A172 (cell line): ENCODE measurements around the gene DEDD2. TPM values are rescaled to one million over a fixed set of nuclear protein-coding genes. Genes with fewer than 3 reads are reported as not detected.
"Not testable (repeated sequence)": the region's sequence is repeated elsewhere in the genome, so short reads cannot be mapped to it uniquely, and the experiment has no call there.

Experiments
- DNase-seq: peaks from one replicate; pipeline ENCODE4 v3.0.0-alpha.2; 2015; ENCODE audit warnings: low spot score
- total RNA-seq: library from RNA; depleted of rRNA; stranded (reverse); fragments of >200 nt; shearing (Covaris generic); gene quantifications from 2 replicates; pipeline ENCODE4 v1.2.3, GENCODE V29; 2014; rRNA removed

DEDD2 gene, protein sequence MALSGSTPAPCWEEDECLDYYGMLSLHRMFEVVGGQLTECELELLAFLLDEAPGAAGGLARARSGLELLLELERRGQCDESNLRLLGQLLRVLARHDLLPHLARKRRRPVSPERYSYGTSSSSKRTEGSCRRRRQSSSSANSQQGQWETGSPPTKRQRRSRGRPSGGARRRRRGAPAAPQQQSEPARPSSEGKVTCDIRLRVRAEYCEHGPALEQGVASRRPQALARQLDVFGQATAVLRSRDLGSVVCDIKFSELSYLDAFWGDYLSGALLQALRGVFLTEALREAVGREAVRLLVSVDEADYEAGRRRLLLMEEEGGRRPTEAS
- 65.3 and 75.4 TPM in 2 replicates for total RNA-seq

- DNase-seq, result peak; percentile 98
Measured at GRCh38 chr19:42217520-42218437, at the start of gene DEDD2. Gene DEDD2, minus strand, starts transcription at chr19:42217677. Its CDS starts 670 bp downstream, at chr19:42217007.

GRCh38 chr19:42266928-42267603 is 49.6 kb upstream of the DEDD2 start:
- not testable (repeated sequence) for DNase-seq

- DNase-seq, result not testable (repeated sequence)
Measured at GRCh38 chr19:42266105-42266504, 48.6 kb upstream of the DEDD2 start.

GRCh38 chr19:42261763-42262162 is 44.3 kb upstream of the DEDD2 start:
- no peak for DNase-seq

- not testable (repeated sequence) for DNase-seq
Measured at GRCh38 chr19:42257842-42258241, 40.4 kb upstream of the DEDD2 start.

DNA sequence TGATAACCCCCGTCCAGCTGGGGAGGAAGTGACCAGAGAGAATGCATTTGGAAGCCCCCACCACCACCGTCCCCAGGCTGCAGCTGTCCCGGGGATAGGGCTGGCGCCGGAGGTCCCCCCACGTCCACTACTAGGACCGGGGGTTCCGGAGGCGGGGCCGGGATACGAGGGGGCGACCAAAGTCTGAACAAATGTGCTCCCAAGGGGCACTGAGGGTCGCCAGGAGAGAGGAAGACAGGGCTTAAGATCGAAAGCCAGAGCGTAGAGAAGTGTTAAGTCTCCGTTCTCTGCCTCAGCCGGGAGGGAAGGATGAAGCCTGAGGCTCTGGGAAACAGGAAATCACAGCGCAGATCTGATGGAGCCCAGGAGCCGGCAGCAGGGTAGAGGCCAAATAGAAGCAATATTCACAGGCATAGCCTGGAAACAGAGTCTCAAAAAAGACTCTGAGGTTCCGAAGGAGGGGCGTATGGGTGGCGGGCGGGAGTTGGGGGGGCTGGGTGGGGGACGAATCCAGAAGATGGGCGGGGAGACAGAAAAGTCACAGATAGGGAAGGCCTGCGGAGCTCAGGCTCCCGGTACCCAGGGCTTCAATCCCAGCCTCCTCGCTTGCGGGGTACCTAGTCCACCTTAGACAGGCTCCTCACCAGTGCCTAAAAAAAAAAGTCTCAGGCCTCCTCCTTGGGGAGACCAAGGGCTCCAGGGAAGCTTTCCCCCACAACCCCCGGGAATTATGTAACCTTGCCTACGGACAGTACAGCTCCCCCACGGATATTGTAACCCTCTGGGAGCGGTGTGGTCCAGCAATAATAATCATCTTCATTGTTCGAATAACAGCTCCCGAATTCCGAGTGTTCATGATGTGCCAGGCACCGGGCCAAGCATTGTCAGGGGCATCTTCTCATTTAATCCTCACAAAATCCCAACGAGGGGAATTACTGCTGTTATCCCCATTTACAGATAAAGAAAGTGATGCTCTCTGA is 38.6 kb upstream of the DEDD2 start:
- DNase-seq, result peak; percentile 56

DNA sequence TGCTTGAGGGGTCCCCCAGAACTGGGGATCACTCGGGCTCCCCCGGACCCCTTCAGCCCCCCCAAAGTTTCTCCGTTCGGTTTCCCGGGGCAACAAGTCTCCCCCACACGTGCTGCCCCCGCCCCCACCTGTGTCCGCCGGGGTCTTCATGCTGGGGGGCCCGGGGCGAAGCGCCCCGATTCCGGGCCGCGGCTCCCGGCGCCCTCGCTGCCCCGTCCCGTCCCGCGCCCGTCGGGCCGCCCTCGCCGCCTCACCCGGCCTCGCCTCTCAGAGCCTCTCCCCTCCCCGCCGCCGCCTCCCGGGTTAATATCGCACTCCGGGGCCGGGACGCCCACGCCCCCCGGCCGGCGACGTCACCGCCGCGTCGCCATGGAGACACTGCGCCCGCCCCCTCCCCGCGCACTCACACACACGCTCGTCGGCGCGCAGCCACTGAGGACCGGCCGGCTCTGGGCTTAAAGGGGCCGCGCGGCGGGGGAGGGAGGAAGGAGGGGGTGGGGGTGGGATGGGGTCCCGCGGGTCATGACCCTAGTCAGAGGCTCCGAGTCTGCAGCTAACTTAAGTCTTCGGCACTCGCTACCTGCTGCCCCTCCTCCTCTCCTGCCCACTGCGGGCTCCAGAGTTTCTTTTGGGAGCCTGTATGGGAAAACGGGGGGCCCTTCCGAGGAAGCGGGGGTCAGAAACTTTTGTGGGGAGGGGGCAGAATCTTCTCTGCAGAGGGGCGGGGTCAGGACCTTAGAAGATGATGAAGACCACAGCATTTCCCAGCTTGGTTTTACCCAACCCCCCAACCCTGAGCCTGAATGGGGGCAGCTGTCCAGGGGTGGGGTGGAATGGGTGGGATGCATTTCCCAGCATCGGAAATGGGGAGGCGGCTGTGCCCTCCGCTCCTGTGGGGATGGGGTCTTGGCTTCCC is 37.6 kb upstream of the DEDD2 start, which contains the start of gene ERF:
ERF (minus strand) TSS at position 279 of the 916 bp plus-strand sequence; CDS start at position 150, 129 bp downstream.
- DNase-seq, result peak; percentile 75

GRCh38 chr19:42254089-42254849 is 36.8 kb upstream of the DEDD2 start:
- peak; percentile 67 for DNase-seq

GRCh38 chr19:42253245-42254088 is 36.0 kb upstream of the DEDD2 start:
- peak; percentile 53 for DNase-seq

GRCh38 chr19:42252365-42253244 is 35.1 kb upstream of the DEDD2 start:
- DNase-seq, result peak; percentile 59

DNA sequence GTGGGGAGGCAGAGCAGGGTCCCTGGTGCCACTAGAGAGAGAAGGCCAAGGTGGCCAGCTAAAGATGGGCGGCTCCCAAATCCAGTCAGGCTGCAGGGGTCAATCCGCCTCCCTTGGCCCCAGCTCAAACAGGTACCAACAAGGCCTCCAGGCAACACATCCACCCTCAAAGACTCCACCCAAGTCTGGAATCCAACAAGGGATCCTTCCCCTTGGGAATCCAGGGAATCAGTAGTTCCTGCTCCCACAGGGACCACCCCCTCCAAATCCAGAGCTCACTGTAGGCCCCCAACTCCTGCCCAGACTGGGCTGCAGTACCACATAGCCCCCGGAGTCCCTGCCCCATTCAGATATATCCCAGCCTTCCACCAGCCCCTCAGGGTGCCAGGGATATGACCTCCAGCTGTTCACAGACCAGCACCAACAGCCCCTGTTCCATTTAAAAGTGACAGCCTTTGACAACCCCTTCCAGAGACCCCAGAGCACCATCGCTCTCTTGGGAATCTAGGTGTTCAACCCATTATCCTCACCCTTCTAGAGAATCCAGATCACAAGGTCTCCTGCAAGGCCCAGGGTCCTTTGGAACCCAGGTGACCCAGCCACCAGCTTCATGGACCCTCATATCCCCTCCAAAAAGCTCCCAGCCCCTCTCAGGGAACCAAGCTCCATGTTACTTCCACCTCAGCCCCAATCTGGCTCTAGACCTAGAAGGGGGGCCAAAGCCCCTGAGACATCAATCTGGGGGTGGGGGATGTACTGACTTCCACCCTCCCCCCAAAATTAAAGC is 34.3 kb upstream of the DEDD2 start:
- DNase-seq, result no peak

- peak; percentile 56 for DNase-seq
Measured at GRCh38 chr19:42250666-42251531, 33.4 kb upstream of the DEDD2 start.

- DNase-seq, result no peak
Measured at GRCh38 chr19:42250183-42250665, 32.7 kb upstream of the DEDD2 start.

DNA sequence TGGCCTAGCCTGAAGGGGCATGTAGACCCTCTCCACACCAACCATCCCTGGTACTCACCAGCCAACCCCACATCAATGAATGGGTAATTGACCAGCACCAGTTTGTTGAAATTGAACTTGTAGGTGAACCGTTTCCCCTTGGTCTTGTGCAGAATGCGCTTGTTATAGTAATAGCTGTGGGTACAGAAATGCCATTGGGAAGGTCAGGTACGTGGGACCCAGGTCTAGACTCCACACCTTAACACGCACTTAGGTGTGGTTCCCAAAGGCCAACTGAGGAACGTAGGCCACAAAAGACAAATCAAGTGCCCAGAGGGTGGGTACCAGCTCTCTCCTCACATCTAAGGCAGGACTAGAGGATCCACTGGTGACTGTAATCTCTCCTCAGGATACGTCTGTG is 32.3 kb upstream of the DEDD2 start:
- no peak for DNase-seq
